ENCODE data around the gene UPF1. TPM values are rescaled to one million over a fixed set of nuclear protein-coding genes. Genes with fewer than 3 reads are reported as not detected.

The UPF1 gene
- total RNA-seq, 1 donor from 2014 or later: 110 TPM

Other genes with a start within 250 kb of the UPF1 start
- gene REX1BD, start 243.2 kb upstream of the UPF1 start, total RNA-seq: 130 and 138 TPM in 2 replicates
- gene CRLF1, start 225.2 kb upstream of the UPF1 start, total RNA-seq: not detected in 2 replicates
- gene TMEM59L, start 219.1 kb upstream of the UPF1 start, total RNA-seq: not detected in 2 replicates
- gene KLHL26, start 194.9 kb upstream of the UPF1 start, total RNA-seq: 12.1 and 14.0 TPM in 2 replicates
- gene CRTC1, start 148.3 kb upstream of the UPF1 start, total RNA-seq: 7.1 and 7.2 TPM in 2 replicates
- gene COMP, start 40.7 kb upstream of the UPF1 start, total RNA-seq: not detected in 2 replicates
- 0.14 and 0.23 TPM in 2 replicates for gene CERS1, start 64.2 kb downstream of the UPF1 start, total RNA-seq
- 206 and 231 TPM in 2 replicates for gene COPE, start 87.4 kb downstream of the UPF1 start, total RNA-seq
- gene DDX49, start 87.8 kb downstream of the UPF1 start, total RNA-seq: 93.2 and 94.9 TPM in 2 replicates
- 1.3 and 1.4 TPM in 2 replicates for gene HOMER3, start 109.3 kb downstream of the UPF1 start, total RNA-seq
- gene SUGP2, start 201.6 kb downstream of the UPF1 start, total RNA-seq: 114 and 128 TPM in 2 replicates
- 57.7 and 61.9 TPM in 2 replicates for gene ARMC6, start 201.6 kb downstream of the UPF1 start, total RNA-seq
- 8.0 and 8.1 TPM in 2 replicates for gene SLC25A42, start 232.0 kb downstream of the UPF1 start, total RNA-seq

All from activated CD4-positive, alpha-beta T cell treated with anti-CD3 and anti-CD28 coated beads, Interleukin-2, amount 10 ng/mL, durations not matched to agents 24 days and 14 days (primary cell).